Astrocyte of the cerebellum (primary cell): ENCODE results near the gene KANSL2.
A peak's percentile ranks its signal among the peaks of the same experiment; 100 is the strongest.
"Not testable (repeated sequence)": the region's sequence is repeated elsewhere in the genome, so short reads cannot be mapped to it uniquely, and the experiment has no call there.

Experiments
- DNase-seq: peaks from one replicate; pipeline ENCODE4 v3.0.0-alpha.2; 2011; ENCODE audit warnings: low read depth
- H3K4me3 ChIP-seq: 2 replicates; pipeline ENCODE4 v1.5.1; 2011; ENCODE audit warnings: mild to moderate bottlenecking, low read depth, low read length, moderate library complexity
- in situ Hi-C: cut with HindIII; loops from 2 replicates; pipeline ENCODE4 v1.10.0; 2017; ENCODE audit warnings: low sequenced_read_pairs
- TF ChIP-seq, protein P1 (sequence below): IDR thresholded peaks from 2 replicates; pipeline ENCODE4 v1.5.1; 2012; ENCODE audit warnings: low read length, low read depth, moderate library complexity, mild to moderate bottlenecking; ENCODE audit errors: missing control alignments

KANSL2 gene, protein sequence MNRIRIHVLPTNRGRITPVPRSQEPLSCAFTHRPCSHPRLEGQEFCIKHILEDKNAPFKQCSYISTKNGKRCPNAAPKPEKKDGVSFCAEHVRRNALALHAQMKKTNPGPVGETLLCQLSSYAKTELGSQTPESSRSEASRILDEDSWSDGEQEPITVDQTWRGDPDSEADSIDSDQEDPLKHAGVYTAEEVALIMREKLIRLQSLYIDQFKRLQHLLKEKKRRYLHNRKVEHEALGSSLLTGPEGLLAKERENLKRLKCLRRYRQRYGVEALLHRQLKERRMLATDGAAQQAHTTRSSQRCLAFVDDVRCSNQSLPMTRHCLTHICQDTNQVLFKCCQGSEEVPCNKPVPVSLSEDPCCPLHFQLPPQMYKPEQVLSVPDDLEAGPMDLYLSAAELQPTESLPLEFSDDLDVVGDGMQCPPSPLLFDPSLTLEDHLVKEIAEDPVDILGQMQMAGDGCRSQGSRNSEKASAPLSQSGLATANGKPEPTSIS

GRCh38 chr12:48681710-48682532, at the start of gene KANSL2:
KANSL2 (minus strand) TSS chr12:48682238; CDS start chr12:48681632, 606 bp downstream.
- H3K4me3 ChIP-seq = peak within 1 kb of the TSS; percentile 98
- peak; percentile 98 for DNase-seq
- TF ChIP-seq, protein P1, sequence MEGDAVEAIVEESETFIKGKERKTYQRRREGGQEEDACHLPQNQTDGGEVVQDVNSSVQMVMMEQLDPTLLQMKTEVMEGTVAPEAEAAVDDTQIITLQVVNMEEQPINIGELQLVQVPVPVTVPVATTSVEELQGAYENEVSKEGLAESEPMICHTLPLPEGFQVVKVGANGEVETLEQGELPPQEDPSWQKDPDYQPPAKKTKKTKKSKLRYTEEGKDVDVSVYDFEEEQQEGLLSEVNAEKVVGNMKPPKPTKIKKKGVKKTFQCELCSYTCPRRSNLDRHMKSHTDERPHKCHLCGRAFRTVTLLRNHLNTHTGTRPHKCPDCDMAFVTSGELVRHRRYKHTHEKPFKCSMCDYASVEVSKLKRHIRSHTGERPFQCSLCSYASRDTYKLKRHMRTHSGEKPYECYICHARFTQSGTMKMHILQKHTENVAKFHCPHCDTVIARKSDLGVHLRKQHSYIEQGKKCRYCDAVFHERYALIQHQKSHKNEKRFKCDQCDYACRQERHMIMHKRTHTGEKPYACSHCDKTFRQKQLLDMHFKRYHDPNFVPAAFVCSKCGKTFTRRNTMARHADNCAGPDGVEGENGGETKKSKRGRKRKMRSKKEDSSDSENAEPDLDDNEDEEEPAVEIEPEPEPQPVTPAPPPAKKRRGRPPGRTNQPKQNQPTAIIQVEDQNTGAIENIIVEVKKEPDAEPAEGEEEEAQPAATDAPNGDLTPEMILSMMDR = no peak
- in situ Hi-C loops = no loop called here

GRCh38 chr12:48728807-48729206, 46.8 kb upstream of the KANSL2 start:
- in situ Hi-C loops = no loop called here
- TF ChIP-seq, protein P1 = no peak

DNA sequence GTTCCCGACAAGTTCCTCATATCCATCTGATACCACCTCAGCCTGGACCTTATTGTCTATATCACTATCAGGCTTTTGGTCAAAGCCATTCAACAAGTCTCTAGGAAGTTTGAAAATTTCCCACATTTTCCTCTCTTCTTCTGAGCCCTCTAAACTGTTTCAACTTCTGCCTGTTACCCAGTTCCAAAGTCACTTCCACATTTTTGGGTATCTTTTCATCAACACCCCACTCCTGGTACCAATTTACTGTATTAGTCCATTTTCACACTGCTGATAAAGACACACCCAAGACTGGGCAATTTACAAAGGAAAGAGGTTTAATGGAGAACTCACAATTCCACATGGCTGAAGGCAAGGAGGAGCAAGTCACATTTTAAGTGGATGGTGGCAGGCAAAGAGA, 38.7 kb upstream of the KANSL2 start:
- in situ Hi-C loops, DNase-seq, H3K4me3 ChIP-seq: not testable (repeated sequence)

More at GRCh38 chr12:48728807-48729206, 46.8 kb upstream of the KANSL2 start:
- no peak for DNase-seq
- no peak overlapping the region for H3K4me3 ChIP-seq

DNA sequence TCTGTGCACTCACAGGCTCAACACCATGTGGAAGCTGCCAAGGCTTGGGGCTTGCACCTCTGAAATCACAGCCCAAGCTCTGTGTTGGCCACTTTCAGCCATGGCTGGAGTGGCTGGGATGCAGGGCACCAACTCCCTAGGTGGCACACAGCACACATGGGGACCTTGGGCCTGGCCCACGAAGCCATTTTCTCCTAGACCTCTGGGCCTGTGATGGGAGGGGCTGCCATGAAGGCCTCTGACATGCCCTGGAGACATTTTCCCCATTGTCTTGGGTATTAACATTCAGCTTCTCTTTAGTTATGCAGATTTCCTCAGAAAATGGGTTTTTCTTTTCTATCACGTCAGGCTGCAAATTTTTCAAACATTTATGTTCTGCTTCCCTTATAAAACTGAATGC, 38.1 kb upstream of the KANSL2 start:
- in situ Hi-C loops, H3K4me3 ChIP-seq, DNase-seq: not testable (repeated sequence)

DNA sequence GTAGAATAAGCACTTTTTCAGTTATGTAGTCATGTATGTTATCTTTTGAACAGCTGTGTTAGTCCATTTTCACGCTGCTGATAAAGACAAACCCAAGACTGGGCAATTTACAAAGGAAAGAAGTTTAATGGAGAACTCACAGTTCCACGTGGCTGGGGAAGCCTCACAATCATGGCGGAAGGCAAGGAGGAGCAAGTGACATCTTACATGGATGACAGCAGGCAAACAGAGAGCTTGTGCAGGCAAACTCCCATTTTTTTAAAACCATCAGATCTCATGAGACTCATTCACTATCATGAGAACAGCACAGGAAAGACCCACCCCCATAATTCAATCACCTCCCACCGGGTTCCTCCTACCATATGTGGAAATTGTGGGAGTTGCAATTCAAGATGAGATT, 37.0 kb upstream of the KANSL2 start:
- H3K4me3 ChIP-seq, in situ Hi-C loops, DNase-seq: not testable (repeated sequence)

- H3K4me3 ChIP-seq = peak overlapping the region; percentile 60
- no peak for DNase-seq
- TF ChIP-seq, protein P1 = no peak
- in situ Hi-C loops = no loop called here
These were observed 35.2 kb upstream of the KANSL2 start for GRCh38 chr12:48717252-48717695.

DNA sequence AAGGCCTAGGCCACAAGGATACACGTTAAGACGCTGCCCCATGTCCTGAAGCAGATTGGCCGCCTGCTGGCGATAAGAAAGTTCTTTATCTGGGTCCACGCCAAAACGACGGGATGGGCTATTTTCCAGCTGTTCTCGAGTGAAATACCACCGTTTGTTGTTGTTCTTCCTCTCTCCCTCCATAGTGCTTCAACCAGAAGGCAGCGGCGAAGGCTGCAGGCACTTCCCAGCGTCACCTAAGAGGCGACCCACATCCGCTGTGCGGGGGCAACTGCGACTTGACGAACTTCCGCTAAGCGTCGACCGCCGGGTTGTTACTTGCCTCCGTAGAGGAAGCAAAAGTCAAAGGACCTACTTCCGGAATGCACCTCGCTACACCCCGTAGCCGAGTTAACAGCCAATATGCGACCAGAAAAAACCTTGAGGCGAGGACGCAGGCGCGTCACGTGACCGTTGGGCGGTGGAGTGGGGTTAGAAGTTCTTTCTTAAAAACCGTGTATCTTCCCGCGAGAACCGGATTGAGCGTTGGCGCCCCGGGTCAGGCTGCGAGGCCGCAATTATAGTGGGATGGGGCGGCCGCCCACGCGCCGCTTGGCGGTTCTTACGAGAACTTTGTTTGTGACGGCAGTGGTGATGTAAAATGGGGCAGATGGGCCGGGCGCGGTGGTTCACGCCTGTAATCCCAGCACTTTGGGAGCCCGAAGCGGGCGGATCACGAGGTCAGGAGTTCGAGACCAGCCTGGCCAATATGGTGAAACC, 34.6 kb upstream of the KANSL2 start, which contains the start of gene CCNT1:
CCNT1 (minus strand) TSS at position 215 of the 759 bp plus-strand sequence; CDS start at position 183, 32 bp downstream.
- peak; percentile 100 for DNase-seq
- H3K4me3 ChIP-seq = peak within 1 kb of the TSS; percentile 60
- in situ Hi-C loops = no loop called here
- TF ChIP-seq, protein P1 = peak; percentile 39
